Nephron progenitor cell (in vitro differentiated cells): Measurements from ENCODE around the gene ARHGAP23.
A peak's percentile ranks its signal among the peaks of the same experiment; 100 is the strongest.

Source experiments
- DNase-seq: peaks from one replicate; pipeline ENCODE4 v3.0.0; 2021
- H3K27ac Mint-ChIP-seq: 2 replicates; pipeline ENCODE4 v1.8.0; 2021; ENCODE audit warnings: mild to moderate bottlenecking, moderate library complexity, mixed read lengths
- H3K27me3 Mint-ChIP-seq: 2 replicates; pipeline ENCODE4 v1.8.0; 2021; ENCODE audit warnings: mild to moderate bottlenecking, low read depth, mixed read lengths; ENCODE audit not compliant: poor library complexity
- H3K36me3 Mint-ChIP-seq: 2 replicates; pipeline ENCODE4 v1.8.0; 2021; ENCODE audit warnings: low read depth, mixed read lengths
- H3K4me1 Mint-ChIP-seq: 2 replicates; pipeline ENCODE4 v1.8.0; 2021; ENCODE audit warnings: mixed read lengths
- H3K4me3 Mint-ChIP-seq: 2 replicates; pipeline ENCODE4 v1.8.0; 2021; ENCODE audit warnings: mild to moderate bottlenecking, moderate library complexity, mixed read lengths
- H3K9me3 Mint-ChIP-seq: 2 replicates; pipeline ENCODE4 v1.8.0; 2021; ENCODE audit warnings: mild to moderate bottlenecking, moderate library complexity, mixed read lengths
- CTCF ChIP-seq: fragments of 200-600 bp; sonication (generic); IDR thresholded peaks from 2 replicates; pipeline ENCODE4 v1.5.0; 2021; ENCODE audit warnings: antibody characterized with exemption

Gene ARHGAP23

GRCh38 chr17:38428112-38428642 lies at the start of gene ARHGAP23:
Gene ARHGAP23, plus strand, starts transcription at chr17:38428464. Its CDS starts 22 bp downstream, at chr17:38428486.
- peaks cover 28% of the 10 kb centered on the region for H3K27me3 Mint-ChIP-seq
- H3K9me3 Mint-ChIP-seq, result no peaks in the 10 kb centered on the region
- H3K4me1 Mint-ChIP-seq, result peaks cover 48% of the 10 kb centered on the region
- DNase-seq, result peak; percentile 63
- TF ChIP-seq CTCF, result no peak
- no peak within 1 kb of the TSS for H3K27ac Mint-ChIP-seq
- peak within 1 kb of the TSS; percentile 81 for H3K4me3 Mint-ChIP-seq
- no peaks in the 10 kb centered on the region for H3K36me3 Mint-ChIP-seq

GRCh38 chr17:38379448-38379847 lies 48.8 kb upstream of the ARHGAP23 start:
- no peak overlapping the region for H3K27ac Mint-ChIP-seq
- no peaks in the 10 kb centered on the region for H3K4me1 Mint-ChIP-seq
- DNase-seq, result no peak
- no peak for TF ChIP-seq CTCF
- H3K36me3 Mint-ChIP-seq, result peaks cover 47% of the 10 kb centered on the region
- no peaks in the 10 kb centered on the region for H3K27me3 Mint-ChIP-seq
- H3K9me3 Mint-ChIP-seq, result no peaks in the 10 kb centered on the region
- H3K4me3 Mint-ChIP-seq, result no peak overlapping the region

GRCh38 chr17:38395090-38395489 lies 33.2 kb upstream of the ARHGAP23 start:
- Mint-ChIP-seq H3K4me1 (peaks cover 5% of the 10 kb centered on the region), H3K9me3 (peaks cover 2% of the 10 kb centered on the region), H3K4me3 (no peak overlapping the region), H3K36me3 (peaks cover 76% of the 10 kb centered on the region), H3K27ac (no peak overlapping the region), H3K27me3 (no peaks in the 10 kb centered on the region)
- DNase-seq, result no peak
- TF ChIP-seq CTCF, result no peak

- H3K27ac Mint-ChIP-seq, result no peak overlapping the region
- DNase-seq, result no peak
- peaks cover 9% of the 10 kb centered on the region for H3K4me1 Mint-ChIP-seq
- H3K4me3 Mint-ChIP-seq, result no peak overlapping the region
- peaks cover 2% of the 10 kb centered on the region for H3K9me3 Mint-ChIP-seq
- H3K36me3 Mint-ChIP-seq, result peaks cover 89% of the 10 kb centered on the region
- no peak for TF ChIP-seq CTCF
- H3K27me3 Mint-ChIP-seq, result no peaks in the 10 kb centered on the region
Observed at GRCh38 chr17:38397227-38397626, 31.0 kb upstream of the ARHGAP23 start.

GRCh38 chr17:38400286-38400685 lies 28.0 kb upstream of the ARHGAP23 start:
- no peak for TF ChIP-seq CTCF
- peaks cover 28% of the 10 kb centered on the region for H3K4me1 Mint-ChIP-seq
- H3K4me3 Mint-ChIP-seq, result no peak overlapping the region
- H3K9me3 Mint-ChIP-seq, result no peaks in the 10 kb centered on the region
- peaks cover 60% of the 10 kb centered on the region for H3K36me3 Mint-ChIP-seq
- no peak for DNase-seq
- peak overlapping the region; percentile 79 for H3K27ac Mint-ChIP-seq
- peaks cover 3% of the 10 kb centered on the region for H3K27me3 Mint-ChIP-seq

- Mint-ChIP-seq H3K4me1 (peaks cover 28% of the 10 kb centered on the region), H3K27ac (no peak overlapping the region), H3K4me3 (no peak overlapping the region), H3K36me3 (peaks cover 48% of the 10 kb centered on the region), H3K9me3 (no peaks in the 10 kb centered on the region), H3K27me3 (peaks cover 3% of the 10 kb centered on the region)
- no peak for TF ChIP-seq CTCF
- DNase-seq, result no peak
Observed at GRCh38 chr17:38401459-38401858, 26.8 kb upstream of the ARHGAP23 start.
